HG03095 (cell line): ENCODE results near the gene HSPB9.

Experiments used
- ATAC-seq: cut with Tn5 transposase; IDR thresholded peaks from one replicate; pipeline ENCODE4 v1.9.1; 2021; ENCODE audit warnings: moderate library complexity; ENCODE audit not compliant: unreplicated experiment

HSPB9 gene, protein sequence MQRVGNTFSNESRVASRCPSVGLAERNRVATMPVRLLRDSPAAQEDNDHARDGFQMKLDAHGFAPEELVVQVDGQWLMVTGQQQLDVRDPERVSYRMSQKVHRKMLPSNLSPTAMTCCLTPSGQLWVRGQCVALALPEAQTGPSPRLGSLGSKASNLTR

DNA sequence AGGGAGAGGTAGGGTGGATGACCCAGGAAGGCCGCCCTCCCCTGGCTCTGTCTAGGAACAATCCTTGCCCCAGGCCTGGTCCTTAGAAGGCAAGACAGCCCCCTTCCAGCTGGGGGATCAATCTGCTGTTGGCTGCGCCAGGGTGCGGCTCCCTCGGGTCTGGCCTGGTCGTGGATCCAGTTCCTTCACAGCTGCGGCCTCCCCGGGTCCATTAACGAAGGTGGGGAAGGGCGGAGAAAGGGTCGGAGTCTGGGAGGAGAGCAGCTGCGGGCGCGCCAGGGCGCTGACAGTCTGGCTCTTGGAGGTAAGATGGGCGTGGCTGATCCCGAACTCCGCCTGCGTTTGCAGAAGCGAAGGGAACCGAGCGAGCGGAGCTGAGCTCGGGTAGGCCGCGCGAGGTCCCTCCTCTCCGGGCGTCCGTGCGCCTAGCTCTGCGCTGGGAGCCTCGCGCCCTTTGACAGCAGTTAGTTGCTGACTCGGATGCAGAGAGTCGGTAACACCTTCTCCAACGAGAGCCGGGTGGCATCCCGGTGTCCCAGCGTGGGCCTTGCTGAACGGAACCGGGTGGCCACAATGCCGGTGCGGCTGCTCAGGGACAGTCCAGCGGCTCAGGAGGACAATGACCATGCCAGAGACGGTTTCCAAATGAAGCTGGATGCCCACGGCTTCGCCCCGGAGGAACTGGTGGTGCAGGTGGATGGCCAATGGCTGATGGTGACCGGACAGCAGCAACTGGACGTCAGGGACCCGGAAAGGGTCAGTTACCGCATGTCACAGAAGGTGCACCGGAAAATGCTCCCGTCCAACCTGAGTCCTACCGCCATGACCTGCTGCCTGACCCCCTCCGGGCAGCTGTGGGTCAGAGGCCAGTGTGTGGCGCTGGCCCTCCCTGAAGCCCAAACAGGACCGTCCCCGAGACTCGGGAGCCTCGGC lies at the start of gene HSPB9:
Gene HSPB9 (plus strand): TSS at position 434 of the 933 bp plus-strand sequence. CDS start 47 bp downstream, at position 481.
- ATAC-seq, result no peak

DNA sequence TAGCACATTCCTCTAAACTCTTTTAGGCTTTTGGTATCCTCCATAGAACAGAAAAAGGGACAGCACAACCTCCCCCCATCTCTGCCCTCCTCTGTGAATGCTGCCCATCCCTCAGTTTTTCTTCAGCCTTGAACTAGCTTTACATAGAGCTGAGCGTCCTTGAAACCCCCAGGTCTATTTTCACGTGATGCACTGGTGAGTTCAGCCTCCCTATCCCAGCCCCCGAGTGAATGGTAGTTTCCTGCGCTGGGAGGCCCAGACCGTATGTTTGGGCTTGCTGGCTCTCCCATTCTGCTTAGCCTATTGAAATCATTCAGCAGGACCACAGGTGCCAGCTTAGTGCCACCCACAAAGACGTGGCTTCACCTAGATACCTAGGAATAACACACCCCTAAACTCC lies 46.8 kb upstream of the HSPB9 start:
- no peak for ATAC-seq

DNA sequence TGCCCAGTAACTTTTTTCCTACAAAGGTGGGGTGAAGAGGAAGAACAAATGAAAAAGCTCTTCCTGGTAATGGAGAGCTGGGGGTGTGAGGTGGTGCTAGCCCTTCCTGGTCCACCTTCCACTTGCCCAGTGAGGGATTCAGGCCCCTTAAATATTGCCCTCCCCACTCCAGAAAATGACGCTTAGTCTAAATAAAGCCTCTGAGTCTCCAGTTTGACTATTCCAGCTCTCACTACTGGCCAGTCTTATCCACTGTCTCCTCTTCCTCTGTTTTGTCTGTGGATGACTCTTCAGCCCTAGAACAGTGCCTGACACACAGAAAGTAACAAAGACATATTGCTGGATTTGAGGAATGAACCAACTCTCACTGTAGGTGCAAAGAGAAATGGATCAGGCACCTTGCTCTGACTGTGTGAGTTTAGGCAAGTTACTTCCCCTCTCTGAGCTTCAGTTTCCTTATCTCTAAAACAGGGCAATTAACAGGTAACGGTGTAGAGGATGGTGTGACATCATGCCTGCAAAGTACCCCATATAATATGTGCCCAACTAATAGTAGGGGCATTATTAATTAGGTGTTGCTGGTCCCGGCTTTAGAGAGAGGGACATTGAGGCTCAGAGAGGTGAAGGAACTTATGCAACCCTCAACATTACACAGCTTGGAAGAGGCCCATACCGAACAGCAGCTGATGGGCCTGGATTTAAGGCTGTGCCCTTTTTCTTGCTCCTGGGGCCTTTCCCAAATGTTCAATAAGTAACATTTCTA lies 45.6 kb upstream of the HSPB9 start:
- no peak for ATAC-seq

DNA sequence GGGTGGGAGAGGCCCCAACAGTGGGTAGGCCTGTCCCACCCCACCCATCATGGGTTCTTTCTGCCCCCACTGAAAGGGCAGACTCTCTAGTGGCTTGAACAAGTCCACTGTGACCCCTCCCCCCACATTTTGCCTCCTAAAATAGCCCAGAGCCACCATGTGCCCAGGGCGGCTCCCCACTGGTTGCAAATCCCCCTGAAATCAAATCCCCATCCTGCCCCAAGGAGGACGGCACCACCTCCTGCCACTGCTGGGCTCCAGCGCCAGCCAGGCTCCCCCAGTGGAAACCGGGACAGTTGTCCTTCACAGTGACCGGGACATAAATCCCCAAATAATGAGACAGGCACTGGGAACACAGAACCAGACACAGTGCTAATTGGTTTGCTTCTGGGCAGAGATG lies 44.8 kb upstream of the HSPB9 start:
- no peak for ATAC-seq

DNA sequence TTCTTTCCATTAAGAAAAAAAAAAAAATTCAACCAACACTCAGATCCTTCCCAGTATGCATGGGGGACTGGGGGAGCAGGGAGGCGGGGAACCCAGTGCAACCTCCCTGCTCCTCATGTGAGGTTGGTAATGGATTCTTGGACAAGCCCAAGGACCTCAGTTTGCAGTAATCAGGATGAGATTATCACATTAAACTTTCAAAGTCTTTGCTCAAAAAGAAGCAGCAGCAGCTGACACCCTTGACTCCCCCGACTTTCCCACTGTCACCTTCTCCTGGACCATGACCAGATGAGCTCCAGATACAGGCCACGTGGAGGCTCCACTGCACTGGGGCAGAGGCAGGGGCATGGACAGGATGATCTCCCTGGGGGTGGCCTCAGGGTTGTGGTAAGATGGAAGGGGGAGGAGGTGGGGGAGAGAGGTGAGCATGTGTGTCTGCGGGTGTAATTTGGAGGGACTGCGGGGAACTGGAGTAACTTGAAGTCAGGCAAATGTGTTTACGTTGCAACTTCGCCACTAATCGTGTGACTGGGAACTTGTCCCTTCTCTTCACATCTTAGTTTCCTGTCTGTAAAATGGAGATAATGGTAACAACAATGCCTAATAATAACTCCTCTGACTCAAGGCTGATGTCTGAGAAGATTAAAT lies 44.1 kb upstream of the HSPB9 start:
- ATAC-seq, result no peak

DNA sequence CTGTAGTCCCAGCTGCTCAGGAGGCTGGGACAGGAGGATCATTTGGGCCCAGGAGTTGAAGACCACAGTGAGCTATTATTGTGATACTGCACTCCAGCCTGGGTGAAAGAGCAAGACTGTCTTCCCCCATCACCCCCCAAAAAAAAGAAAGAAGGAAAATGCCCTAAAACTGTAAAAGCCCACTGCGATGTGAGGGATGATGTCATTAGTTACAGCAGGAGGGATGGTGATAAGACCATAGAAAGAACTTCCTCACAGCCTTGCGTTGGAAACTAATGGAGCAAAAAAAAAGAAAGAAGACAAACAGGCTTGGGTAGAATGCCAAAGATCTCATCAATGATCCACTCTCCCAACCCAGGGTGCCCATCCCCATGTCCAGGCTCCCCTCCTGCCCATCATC lies 43.1 kb upstream of the HSPB9 start:
- no peak for ATAC-seq

DNA sequence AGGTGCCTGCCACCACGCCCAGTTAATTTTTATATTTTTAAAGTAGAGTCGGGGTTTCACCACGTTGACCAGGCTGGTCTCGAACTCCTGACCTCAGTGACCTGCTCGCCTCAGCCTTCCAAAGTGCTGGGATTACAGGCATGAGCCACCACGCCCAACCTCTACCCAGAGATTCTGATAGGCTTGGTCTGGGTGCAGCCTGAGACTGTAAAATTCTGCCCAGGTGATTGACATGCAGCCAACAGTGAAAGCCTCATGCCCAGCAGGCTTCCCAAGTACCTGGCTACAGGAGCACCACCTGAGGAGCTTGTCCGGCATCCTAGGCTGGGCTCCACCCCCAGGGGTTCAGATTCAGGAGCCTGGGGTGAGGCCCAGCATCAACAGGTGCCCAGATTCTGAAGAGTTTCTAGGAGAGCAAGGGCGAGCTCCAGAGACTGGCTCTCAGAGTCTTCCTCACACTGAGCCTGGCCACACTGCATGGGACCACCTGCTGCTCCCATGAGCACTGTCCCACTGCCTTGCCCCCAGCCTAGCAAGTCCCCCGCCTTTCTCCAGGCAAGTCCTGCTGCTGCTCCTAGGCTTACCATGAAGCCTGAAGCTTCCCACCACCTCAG lies 41.0 kb upstream of the HSPB9 start:
- no peak for ATAC-seq

DNA sequence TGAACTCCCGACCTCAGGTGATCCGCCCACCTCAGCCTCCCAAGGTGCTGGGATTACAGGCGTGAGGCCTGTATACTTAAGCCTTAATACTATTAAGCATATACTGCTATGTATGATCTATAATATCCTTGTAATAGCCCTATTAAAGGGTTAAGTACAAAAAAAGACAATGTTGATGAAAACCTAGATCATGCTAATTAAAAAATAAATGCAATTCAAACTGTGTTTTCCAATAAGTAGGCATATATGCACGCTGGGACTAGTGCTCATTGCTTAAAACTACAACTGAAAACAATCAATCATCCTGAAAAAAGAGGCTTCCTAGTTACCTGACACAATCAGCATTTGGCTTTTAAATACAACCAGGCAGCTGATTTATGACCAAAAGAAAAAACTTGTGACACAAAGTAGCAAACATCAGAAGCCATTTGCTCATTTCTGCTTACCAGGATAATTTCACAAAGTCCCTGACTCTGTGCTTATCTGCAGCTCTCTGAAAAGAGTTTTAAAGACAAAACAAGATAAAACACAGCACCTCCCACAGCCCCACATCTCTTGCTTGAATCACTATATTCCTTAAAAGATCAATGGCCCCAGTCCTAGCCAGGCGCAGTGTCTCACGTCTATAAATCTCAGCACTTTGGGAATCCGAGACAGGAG lies 35.4 kb upstream of the HSPB9 start:
- no peak for ATAC-seq

DNA sequence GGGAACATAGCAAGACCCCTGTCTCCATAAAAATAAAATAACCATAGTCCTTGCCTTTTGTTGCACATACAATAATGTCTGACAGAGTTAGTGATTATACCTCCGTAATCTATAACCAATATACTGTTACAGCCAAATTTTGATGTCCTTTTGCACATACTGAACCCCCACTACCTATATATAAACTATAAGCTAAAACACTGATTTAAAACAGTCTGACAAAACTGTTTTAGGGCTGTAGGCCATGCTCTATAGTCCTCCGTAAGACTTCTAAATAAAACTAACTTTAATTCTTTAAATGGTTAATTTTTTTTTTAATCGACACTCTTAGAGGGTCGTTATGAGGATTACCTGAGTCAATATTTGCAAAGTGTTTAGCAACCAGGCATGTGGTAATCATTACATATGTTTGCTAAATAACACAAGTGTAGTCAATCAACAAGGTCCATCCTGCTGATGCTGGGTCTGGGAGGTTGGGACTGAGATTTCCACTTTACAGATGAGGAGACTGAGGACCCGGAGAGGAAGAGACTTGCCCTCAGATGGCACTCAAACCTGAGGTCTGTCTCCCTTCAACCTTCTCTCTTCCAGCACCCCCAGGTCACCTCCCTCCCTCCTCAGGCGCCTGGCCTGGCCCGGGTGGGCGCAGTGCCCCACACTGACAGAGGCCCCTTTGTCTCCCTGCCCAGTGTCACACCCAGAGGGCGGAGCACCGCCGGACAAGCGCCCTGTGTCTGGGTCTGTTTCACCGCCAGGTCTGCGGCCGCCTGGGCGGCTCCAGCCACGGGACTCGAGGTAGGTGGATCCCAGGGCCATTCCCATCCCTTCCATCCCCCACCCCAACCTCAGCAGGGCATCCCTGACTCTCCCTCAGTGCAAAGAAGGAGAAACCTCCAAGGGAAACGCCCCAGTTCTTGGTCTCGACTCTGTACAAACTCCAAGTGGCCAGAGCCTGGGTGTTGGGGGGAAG lies 34.6 kb upstream of the HSPB9 start:
- ATAC-seq, result no peak

DNA sequence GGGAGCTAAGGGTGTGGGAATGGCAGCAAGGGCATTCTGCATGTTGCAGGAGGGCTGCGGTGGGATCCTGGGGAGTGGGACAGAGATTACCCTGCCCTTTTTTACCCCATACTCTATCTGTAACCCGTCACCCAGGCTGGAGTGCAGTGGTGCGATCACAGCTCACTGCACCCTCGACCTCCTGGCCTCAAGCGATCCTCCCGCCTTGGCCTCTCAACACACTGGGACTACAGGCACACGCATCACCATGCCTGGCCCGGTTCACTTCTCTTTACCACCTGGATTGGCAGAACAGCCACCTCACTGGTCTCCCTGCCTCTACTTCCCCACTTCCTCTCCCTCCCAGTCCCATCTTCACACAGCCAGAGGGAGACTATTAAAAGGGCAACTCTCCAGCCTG lies 33.9 kb upstream of the HSPB9 start:
- ATAC-seq, result no peak

DNA sequence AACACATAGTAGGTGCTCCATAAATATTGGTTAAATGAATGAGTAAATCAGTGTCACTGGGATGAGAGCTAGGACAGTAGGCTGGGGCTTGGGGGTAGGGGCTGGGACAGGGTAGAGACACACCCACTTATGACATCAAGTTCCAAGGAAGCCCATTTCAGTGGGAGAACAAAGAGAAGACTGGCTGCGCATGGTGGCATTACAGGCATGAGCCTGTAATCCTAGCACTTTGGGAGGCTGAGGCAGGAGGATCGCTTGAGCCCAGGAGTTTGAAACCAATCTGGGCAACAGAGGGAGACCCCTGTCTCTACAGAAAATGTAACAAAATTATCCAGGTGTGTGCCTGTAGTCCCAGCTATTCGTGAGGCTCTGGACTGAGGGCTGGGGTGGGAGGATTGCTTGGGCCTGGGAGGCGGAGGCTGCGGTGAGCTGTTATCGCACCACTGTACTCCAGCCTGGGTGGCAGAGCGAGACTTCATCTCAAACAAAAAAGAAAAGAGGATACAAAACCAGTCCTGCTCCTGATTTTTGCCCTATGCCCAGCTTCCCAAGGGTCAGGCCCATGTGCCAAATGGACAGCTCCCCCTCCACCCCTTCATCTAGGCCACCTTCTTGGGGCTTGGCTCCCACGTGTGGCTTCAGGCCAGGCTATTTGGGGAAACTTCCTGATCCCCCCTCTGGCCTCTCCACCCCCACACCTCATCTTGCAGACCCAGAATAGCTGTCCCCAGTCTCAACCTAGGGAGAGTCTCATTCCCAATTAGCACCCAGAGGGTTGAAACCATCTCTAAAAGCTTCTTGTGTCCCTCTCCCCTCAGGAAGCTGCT lies 31.4 kb upstream of the HSPB9 start:
- no peak for ATAC-seq

DNA sequence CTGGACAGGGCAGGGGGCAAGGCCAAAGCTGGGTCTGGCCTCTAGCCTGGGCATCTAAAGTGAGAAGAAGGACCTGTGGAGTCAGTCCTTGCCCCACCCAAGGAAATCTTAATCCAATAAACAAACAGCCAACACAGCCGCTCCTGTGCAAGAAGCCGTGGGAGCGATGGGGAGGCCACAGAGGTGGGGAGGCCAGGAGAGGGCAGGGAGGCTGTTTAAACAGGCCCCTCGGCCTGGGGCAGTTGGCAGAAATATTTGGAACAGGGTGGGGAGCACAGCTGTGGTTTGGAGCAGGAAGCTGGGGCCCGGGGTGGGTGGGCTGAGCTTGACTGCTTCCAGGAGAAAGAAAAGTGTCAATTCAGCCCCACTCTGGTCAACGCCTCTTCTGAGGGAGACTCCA lies 29.7 kb upstream of the HSPB9 start:
- no peak for ATAC-seq

DNA sequence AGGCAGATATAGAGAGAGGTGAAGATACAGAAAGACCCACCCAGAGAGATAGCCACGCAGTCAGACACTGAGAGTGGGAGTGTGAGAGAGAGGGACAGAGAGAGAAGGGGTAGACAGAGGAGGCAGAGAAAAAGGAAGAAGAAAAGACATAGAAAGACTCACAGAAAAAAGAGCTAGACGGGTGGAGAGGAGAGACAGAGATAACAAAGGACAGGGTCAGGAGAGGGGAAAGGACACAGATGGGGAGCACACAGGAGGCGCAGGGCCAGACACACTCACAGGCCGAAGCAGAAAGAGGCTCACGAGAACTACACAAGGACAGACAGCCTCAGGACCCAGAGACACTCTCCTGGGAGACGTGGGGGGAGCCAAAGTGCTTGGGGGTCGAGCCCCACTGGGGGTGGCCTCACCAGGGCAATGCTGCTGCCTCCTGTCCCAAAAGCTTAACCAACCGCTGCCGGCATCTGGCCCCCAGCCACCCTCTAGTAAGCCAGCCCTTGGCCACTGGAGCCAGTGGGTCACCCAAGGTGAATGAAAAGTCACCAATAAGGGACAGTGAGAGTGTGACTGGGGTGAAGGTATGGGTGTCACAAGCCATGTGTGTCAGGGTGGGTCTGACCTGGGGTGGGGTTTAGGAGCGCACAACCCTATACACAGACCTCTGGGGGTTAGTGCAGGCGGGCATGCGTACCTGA lies 28.1 kb upstream of the HSPB9 start:
- no peak for ATAC-seq

DNA sequence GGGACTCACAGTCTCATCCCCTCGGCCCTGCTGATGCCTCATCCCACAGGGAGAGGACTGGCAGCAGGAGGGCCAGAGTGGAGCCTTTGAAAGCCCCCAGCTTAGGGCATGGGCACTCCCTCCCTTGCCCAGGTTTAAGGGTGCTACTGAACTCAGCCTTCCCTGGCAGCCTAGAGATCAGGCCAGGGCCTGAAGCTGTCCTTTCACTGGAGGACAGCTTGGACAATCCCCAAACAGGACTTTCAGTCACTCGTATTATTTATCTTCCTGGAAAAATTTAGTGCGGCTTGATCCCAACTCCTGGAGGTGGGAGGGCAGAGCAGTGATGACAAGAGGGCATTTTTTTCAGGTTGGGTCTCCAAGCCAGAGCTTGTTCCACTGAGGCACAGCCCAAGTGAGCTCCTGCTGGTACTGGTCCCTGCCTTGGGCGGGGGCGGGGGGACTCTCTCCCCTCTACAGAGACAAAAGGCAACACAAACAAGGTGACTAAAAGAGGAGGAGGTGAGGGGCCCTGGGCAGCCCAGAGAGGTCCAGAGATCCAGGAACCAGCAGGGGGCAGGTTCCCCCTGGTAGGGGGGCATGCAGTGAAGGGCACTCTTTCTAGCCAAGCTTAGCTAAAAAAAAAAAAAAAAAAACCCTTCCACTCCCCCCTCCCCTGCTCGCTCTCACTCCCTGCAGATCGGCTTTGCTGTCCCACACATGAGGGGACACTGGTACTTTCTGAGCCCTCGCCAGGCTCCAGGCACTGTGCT lies 26.1 kb upstream of the HSPB9 start:
- no peak for ATAC-seq

DNA sequence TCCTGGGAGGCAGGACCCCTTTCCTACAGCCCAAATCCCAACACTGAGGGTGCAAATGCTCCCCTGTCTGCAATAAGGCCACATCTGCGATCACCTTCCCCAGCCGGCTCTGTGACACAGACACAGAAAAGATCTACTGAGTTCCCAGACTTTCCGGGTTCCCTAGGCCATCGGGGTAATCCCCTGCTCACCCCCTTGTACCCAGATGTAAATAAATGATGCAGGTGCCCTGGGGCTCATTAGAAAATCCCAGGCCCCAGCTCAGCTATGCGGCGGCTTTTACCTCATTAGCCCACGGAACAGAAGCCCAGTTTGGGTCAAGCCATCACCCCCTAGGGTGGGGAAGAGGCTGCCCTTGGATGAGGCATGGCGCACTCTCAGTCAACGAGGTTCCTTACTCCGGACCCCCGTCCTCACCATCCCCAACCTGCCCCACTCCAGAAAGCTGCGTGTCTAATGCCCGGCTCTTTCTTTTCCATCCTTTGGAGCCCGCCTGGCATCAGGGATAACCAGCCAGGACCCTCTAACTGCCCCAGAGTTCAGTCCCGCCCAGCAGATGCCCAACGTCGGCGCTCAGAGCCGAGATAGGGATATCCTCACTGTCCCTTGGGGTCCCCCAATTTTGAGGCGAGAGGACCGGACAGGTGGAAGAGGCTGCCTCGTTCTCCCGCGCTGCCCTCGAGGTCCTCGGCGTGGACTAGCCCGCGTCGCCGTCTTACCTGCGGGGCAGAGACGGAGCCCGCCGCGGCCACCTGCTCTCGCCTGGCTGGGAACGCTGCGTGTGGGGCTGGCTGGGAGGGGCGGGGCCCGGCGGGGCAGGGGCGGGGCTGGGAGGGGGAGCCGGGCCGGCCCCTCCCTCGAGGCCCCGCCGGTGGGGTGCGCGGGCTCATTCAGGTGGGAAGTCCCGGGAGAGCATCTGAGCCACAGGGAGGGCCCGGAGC lies 24.6 kb upstream of the HSPB9 start, which contains the start of gene ZNF385C:
Gene ZNF385C (minus strand): TSS at position 783 of the 941 bp plus-strand sequence. CDS start 35,417 bp downstream, outside the sequence.
- ATAC-seq, result no peak
